GM12865 (cell line): ENCODE results near the gene ACYP1.
A peak's percentile ranks its signal among the peaks of the same experiment; 100 is the strongest.

Source experiments
- DNase-seq: peaks from one replicate; pipeline ENCODE4 v3.0.0; 2010; ENCODE audit warnings: low read depth
- H3K4me3 ChIP-seq: 2 replicates; pipeline ENCODE4 v1.5.1; 2011; ENCODE audit warnings: mild to moderate bottlenecking, low read depth, low read length, control low read depth
- TF ChIP-seq, protein P1 (sequence below): IDR thresholded peaks from 2 replicates; pipeline ENCODE4 v1.5.1; 2011; ENCODE audit warnings: low read length, control low read depth, low read depth, inconsistent platforms; ENCODE audit not compliant: insufficient read depth; ENCODE audit errors: missing control alignments

Gene ACYP1

DNA sequence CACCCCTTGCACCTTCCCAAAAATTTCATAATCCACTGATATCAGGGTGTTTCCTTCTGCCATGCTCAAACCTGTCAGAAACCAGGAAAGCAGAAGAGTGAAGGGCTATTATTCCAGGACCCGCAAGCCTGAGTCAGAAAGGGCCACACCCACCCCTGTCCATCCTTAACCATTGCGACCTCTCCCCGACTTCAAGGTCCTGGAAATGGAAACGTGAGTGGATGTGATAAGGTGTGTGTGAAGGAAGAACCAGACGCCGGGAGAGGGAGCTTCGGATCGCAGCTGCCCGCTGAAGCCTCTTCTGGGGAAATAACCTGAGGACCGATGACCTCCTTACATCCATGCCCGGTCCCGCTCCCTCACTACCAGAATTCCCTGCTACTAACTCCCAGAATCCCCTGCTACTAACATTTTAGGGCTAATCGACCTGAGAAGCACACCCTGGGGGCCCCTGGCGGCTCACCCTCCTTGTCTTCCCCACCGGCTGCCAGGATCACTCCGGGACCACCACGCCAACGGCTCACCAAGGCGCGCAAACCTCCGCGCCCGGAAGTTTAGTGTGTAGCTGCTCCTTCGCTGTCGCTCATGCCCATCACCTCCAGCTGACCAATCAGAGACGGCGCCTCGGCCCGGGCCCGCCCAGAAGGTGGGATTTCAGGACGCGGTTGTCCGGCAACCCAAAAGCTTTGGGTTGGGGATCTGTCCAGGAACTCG is at the start of gene ACYP1:
TSS of gene ACYP1 (minus strand) at position 534 of the 714 bp plus-strand sequence. CDS start at position 63, 471 bp downstream.
- peak within 1 kb of the TSS; percentile 93 for H3K4me3 ChIP-seq
- TF ChIP-seq, protein P1, sequence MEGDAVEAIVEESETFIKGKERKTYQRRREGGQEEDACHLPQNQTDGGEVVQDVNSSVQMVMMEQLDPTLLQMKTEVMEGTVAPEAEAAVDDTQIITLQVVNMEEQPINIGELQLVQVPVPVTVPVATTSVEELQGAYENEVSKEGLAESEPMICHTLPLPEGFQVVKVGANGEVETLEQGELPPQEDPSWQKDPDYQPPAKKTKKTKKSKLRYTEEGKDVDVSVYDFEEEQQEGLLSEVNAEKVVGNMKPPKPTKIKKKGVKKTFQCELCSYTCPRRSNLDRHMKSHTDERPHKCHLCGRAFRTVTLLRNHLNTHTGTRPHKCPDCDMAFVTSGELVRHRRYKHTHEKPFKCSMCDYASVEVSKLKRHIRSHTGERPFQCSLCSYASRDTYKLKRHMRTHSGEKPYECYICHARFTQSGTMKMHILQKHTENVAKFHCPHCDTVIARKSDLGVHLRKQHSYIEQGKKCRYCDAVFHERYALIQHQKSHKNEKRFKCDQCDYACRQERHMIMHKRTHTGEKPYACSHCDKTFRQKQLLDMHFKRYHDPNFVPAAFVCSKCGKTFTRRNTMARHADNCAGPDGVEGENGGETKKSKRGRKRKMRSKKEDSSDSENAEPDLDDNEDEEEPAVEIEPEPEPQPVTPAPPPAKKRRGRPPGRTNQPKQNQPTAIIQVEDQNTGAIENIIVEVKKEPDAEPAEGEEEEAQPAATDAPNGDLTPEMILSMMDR: no peak
- DNase-seq: peak; percentile 94

GRCh38 chr14:75109877-75110276 is 46.1 kb upstream of the ACYP1 start:
- no peak overlapping the region for H3K4me3 ChIP-seq
- no peak for DNase-seq
- TF ChIP-seq, protein P1: no peak

- TF ChIP-seq, protein P1: no peak
- DNase-seq: no peak
- H3K4me3 ChIP-seq: no peak overlapping the region
Observed at GRCh38 chr14:75107186-75107585, 43.4 kb upstream of the ACYP1 start.

DNA sequence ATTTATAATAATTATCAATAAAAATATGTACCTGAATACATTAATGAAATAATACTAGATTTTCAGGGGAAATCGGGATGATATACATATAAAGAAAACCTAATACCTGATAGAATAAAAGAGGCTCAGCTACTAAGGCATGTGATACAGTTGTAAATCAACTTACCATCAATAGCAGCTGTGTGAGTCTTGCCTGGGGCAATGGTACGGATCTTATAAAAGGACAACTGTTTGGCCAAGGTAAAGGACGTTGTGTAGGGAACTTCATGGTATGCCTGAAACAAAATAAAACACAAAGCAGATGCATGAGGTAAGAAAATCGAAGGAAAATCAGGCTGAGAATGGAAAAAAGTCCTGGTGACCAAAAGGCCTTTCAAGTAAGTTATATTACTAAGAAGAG is 37.7 kb upstream of the ACYP1 start:
- TF ChIP-seq, protein P1: no peak
- no peak for DNase-seq
- no peak overlapping the region for H3K4me3 ChIP-seq

- DNase-seq: no peak
- H3K4me3 ChIP-seq: no peak overlapping the region
- TF ChIP-seq, protein P1: no peak
Observed at GRCh38 chr14:75098682-75099081, 34.9 kb upstream of the ACYP1 start.

DNA sequence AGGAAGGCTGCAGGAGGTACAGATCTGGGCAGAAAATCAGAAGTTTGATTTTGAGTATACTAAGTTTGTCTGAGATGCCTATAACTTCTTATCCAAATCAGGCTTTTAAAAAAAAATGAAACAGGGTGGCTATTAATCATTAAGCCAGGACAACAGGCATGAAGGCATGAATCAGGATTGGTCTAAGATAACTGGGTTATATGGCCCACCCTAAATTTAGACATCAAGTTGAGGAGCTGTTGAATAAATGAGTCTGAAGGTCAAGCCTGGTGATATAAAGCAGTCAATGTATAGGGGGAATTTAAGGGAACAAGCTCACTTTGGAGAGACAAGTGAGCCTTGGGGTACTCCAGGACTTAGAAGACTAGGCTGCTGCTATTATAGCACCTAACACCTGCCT is 34.4 kb upstream of the ACYP1 start:
- TF ChIP-seq, protein P1: no peak
- no peak overlapping the region for H3K4me3 ChIP-seq
- DNase-seq: no peak

DNA sequence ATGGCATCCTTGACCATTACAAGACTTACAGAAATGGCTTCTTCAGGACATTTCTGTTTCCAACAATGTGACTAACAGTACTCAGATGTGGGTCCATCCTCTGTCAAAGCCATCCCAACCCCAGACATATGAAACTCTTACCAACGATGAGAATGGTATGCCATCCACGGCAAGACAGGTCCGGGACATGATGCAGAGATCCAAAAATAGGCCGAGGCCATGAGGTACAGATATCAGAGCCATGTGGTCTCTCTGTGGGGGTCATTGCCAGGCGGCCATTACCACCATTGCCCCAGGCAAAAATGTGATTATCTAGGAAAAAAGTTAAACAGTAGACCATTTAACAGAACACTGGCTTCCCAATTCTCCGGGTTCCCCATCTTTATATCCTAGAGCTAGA is 33.1 kb upstream of the ACYP1 start:
- no peak for DNase-seq
- H3K4me3 ChIP-seq: no peak overlapping the region
- TF ChIP-seq, protein P1: no peak
